ENCODE measurements around the gene PLCH2.

The PLCH2 gene

GRCh38 chr1:2427976-2428375, 48.1 kb upstream of the PLCH2 start:
- Histone ChIP-seq H3K9ac (ENCODE audit: low read depth, low read length) (no peak overlapping the region), H3K4me2 (ENCODE audit: insufficient read depth, low read length) (no peak overlapping the region), H3K4me3 (ENCODE audit: low read depth in 1 of 2, low read length in 2 of 2) (no peak overlapping the region), H2AFZ (ENCODE audit: low read depth, low read length) (no peak overlapping the region), H3K36me3 (ENCODE audit: insufficient read depth, low read length) (no peaks in the 10 kb centered on the region), H3K27ac (ENCODE audit: low read length) (no peak overlapping the region), H4K20me1 (ENCODE audit: insufficient read depth, low read length) (no peaks in the 10 kb centered on the region), H3K4me1 (ENCODE audit: insufficient read depth, low read length) (no peaks in the 10 kb centered on the region), H3K9me3 (ENCODE audit: insufficient read depth, low read length, severe bottlenecking) (no peaks in the 10 kb centered on the region), H3K27me3 (ENCODE audit: insufficient read depth, low read length, poor library complexity) (no peaks in the 10 kb centered on the region), H3K79me2 (ENCODE audit: insufficient read depth, low read length) (no peaks in the 10 kb centered on the region)
- ATAC-seq (ENCODE audit: insufficient read depth, low read depth) (no peak), DNase-seq (no peak)
- TF ChIP-seq CTCF (IDR thresholded peaks at IDR 0.05; ENCODE audit: borderline replicate concordance, extremely low read depth, low read length, poor library complexity, severe bottlenecking) (no peak), EZH2 (IDR thresholded peaks at IDR 0.05; ENCODE audit: borderline replicate concordance, low read depth, low read length, severe bottlenecking) (no peak)

GRCh38 chr1:2428490-2428889, 47.6 kb upstream of the PLCH2 start:
- ATAC-seq (ENCODE audit: insufficient read depth, low read depth) = no peak
- Histone ChIP-seq H3K27ac (ENCODE audit: low read length) (no peak overlapping the region), H3K79me2 (ENCODE audit: insufficient read depth, low read length) (no peaks in the 10 kb centered on the region), H3K4me1 (ENCODE audit: insufficient read depth, low read length) (no peaks in the 10 kb centered on the region), H3K9me3 (ENCODE audit: insufficient read depth, low read length, severe bottlenecking) (no peaks in the 10 kb centered on the region), H3K36me3 (ENCODE audit: insufficient read depth, low read length) (no peaks in the 10 kb centered on the region), H2AFZ (ENCODE audit: low read depth, low read length) (no peak overlapping the region), H3K4me2 (ENCODE audit: insufficient read depth, low read length) (no peak overlapping the region), H3K4me3 (ENCODE audit: low read depth in 1 of 2, low read length in 2 of 2) (no peak overlapping the region), H3K27me3 (ENCODE audit: insufficient read depth, low read length, poor library complexity) (no peaks in the 10 kb centered on the region), H3K9ac (ENCODE audit: low read depth, low read length) (no peak overlapping the region), H4K20me1 (ENCODE audit: insufficient read depth, low read length) (no peaks in the 10 kb centered on the region)
- no peak for DNase-seq
- TF ChIP-seq CTCF (IDR thresholded peaks at IDR 0.05; ENCODE audit: borderline replicate concordance, extremely low read depth, low read length, poor library complexity, severe bottlenecking) (no peak), EZH2 (IDR thresholded peaks at IDR 0.05; ENCODE audit: borderline replicate concordance, low read depth, low read length, severe bottlenecking) (no peak)

GRCh38 chr1:2429780-2430591, 46.1 kb upstream of the PLCH2 start:
- H3K9ac ChIP-seq (ENCODE audit: low read depth, low read length) = no peak overlapping the region
- no peaks in the 10 kb centered on the region for H3K36me3 ChIP-seq (ENCODE audit: insufficient read depth, low read length)
- no peaks in the 10 kb centered on the region for H3K27me3 ChIP-seq (ENCODE audit: insufficient read depth, low read length, poor library complexity)
- no peak overlapping the region for H3K4me2 ChIP-seq (ENCODE audit: insufficient read depth, low read length)
- peak; percentile 71 for ATAC-seq (ENCODE audit: insufficient read depth, low read depth)
- H3K4me1 ChIP-seq (ENCODE audit: insufficient read depth, low read length) = no peaks in the 10 kb centered on the region
- no peaks in the 10 kb centered on the region for H4K20me1 ChIP-seq (ENCODE audit: insufficient read depth, low read length)
- H3K9me3 ChIP-seq (ENCODE audit: insufficient read depth, low read length, severe bottlenecking) = no peaks in the 10 kb centered on the region
- peak; percentile 48 for DNase-seq
- no peak overlapping the region for H2AFZ ChIP-seq (ENCODE audit: low read depth, low read length)
- no peak overlapping the region for H3K4me3 ChIP-seq (ENCODE audit: low read depth in 1 of 2, low read length in 2 of 2)
- no peak overlapping the region for H3K27ac ChIP-seq (ENCODE audit: low read length)
- H3K79me2 ChIP-seq (ENCODE audit: insufficient read depth, low read length) = no peaks in the 10 kb centered on the region
- TF ChIP-seq CTCF (IDR thresholded peaks at IDR 0.05; ENCODE audit: borderline replicate concordance, extremely low read depth, low read length, poor library complexity, severe bottlenecking) (peak; percentile 87), EZH2 (IDR thresholded peaks at IDR 0.05; ENCODE audit: borderline replicate concordance, low read depth, low read length, severe bottlenecking) (no peak)

Measured in DND-41 (cell line).